Hematopoietic multipotent progenitor cell treated with erythropoietin and hydrocortisone succinate and interleukin-3 and kit ligand, for 17 days (in vitro differentiated cells): ENCODE measurements around the gene KIF6.

Experiments used
- DNase-seq: peaks from one replicate; pipeline ENCODE4 v3.0.0-alpha.2; 2015; ENCODE audit warnings: low spot score

The KIF6 gene

GRCh38 chr6:39378175-39378959, 346.8 kb downstream of the KIF6 start:
- no peak for DNase-seq

- DNase-seq, result no peak
These were observed 347.7 kb downstream of the KIF6 start for GRCh38 chr6:39377539-39377950.

- no peak for DNase-seq
These were observed 349.8 kb downstream of the KIF6 start for GRCh38 chr6:39375405-39375804.

- no peak for DNase-seq
These were observed 354.8 kb downstream of the KIF6 start for GRCh38 chr6:39370390-39370789.

GRCh38 chr6:39369987-39370386, 355.2 kb downstream of the KIF6 start:
- no peak for DNase-seq

- DNase-seq, result no peak
These were observed 357.5 kb downstream of the KIF6 start for GRCh38 chr6:39367700-39368099.

- DNase-seq, result no peak
These were observed 358.1 kb downstream of the KIF6 start for GRCh38 chr6:39366931-39367618.

- DNase-seq, result no peak
These were observed 359.7 kb downstream of the KIF6 start for GRCh38 chr6:39365281-39366074.

GRCh38 chr6:39363280-39363679, 361.9 kb downstream of the KIF6 start:
- DNase-seq, result no peak

GRCh38 chr6:39362487-39362865, 362.7 kb downstream of the KIF6 start:
- no peak for DNase-seq

GRCh38 chr6:39361657-39362486, 363.3 kb downstream of the KIF6 start:
- DNase-seq, result peak; percentile 5

- no peak for DNase-seq
These were observed 364.8 kb downstream of the KIF6 start for GRCh38 chr6:39360378-39360777.

- DNase-seq, result no peak
These were observed 367.1 kb downstream of the KIF6 start for GRCh38 chr6:39357998-39358686.

GRCh38 chr6:39353698-39354315, 371.4 kb downstream of the KIF6 start:
- no peak for DNase-seq

- no peak for DNase-seq
These were observed 374.3 kb downstream of the KIF6 start for GRCh38 chr6:39350723-39351505.

GRCh38 chr6:39348740-39349139, 376.5 kb downstream of the KIF6 start:
- no peak for DNase-seq

GRCh38 chr6:39347906-39348585, 377.2 kb downstream of the KIF6 start:
- DNase-seq, result peak; percentile 33

- no peak for DNase-seq
These were observed 378.0 kb downstream of the KIF6 start for GRCh38 chr6:39347206-39347605.

- DNase-seq, result no peak
These were observed 380.4 kb downstream of the KIF6 start for GRCh38 chr6:39344821-39345280.
